SU-DHL-6 (cell line): ENCODE data around the gene HOXA3.

Experiments used
- H2AFZ ChIP-seq: fragments of 200-600 bp; sonication (generic); 2 replicates; pipeline ENCODE4 v1.6.1; 2014; ENCODE audit warnings: low read depth, mild to moderate bottlenecking, moderate library complexity, mixed read lengths, antibody characterized with exemption, low read length; ENCODE audit not compliant: severe bottlenecking
- H3F3A ChIP-seq: fragments of 200-600 bp; shearing (Covaris generic); 2 replicates; pipeline ENCODE4 v1.6.0; 2016; ENCODE audit warnings: antibody characterized with exemption, mild to moderate bottlenecking; ENCODE audit not compliant: insufficient read depth
- H3K27ac ChIP-seq: fragments of 200-600 bp; sonication (generic); 2 replicates; pipeline ENCODE4 v1.5.1; 2016; ENCODE audit warnings: low read depth, mild to moderate bottlenecking, low read length, moderate library complexity, mixed read lengths
- H3K27me3 ChIP-seq: fragments of 200-600 bp; sonication (generic), shearing (Covaris generic); 2 replicates; pipeline ENCODE4 v1.6.0; 2014; ENCODE audit warnings: mild to moderate bottlenecking, low read length
- H3K36me3 ChIP-seq: fragments of 200-600 bp; sonication (generic); 2 replicates; pipeline ENCODE4 v1.6.1; 2014; ENCODE audit warnings: mild to moderate bottlenecking, low read length, mixed read lengths
- H3K4me2 ChIP-seq: fragments of 300-600, 200-600 bp; shearing (Covaris generic), sonication (generic); 2 replicates; pipeline ENCODE4 v1.6.0; 2014; ENCODE audit warnings: low read length, low read depth, mild to moderate bottlenecking; ENCODE audit not compliant: poor library complexity, severe bottlenecking
- H3K4me3 ChIP-seq: fragments of 200-600 bp; sonication (generic); 2 replicates; pipeline ENCODE4 v1.5.1; 2014; ENCODE audit warnings: antibody characterized with exemption, low read length, mild to moderate bottlenecking, mixed read lengths; ENCODE audit not compliant: insufficient read depth, poor library complexity, severe bottlenecking
- H3K79me2 ChIP-seq: fragments of 200-600 bp; sonication (generic); 2 replicates; pipeline ENCODE4 v1.6.1; 2014; ENCODE audit warnings: mild to moderate bottlenecking, low read length, moderate library complexity; ENCODE audit not compliant: insufficient read depth
- H3K9ac ChIP-seq: fragments of 200-600 bp; sonication (generic); 2 replicates; pipeline ENCODE4 v1.7.0; 2014; ENCODE audit warnings: mild to moderate bottlenecking, low read length
- H3K9me2 ChIP-seq: fragments of 200-600 bp; sonication (generic); replicated peaks from 2 replicates; pipeline ENCODE4 v1.6.1; 2014; ENCODE audit warnings: low read length; ENCODE audit not compliant: insufficient read depth
- H3K9me3 ChIP-seq: fragments of 200-600 bp; sonication (generic); 2 replicates; pipeline ENCODE4 v1.6.1; 2014; ENCODE audit warnings: low read length, mixed read lengths; ENCODE audit not compliant: insufficient read depth
- H4K20me1 ChIP-seq: fragments of 200-600 bp; sonication (generic); 2 replicates; pipeline ENCODE4 v1.6.1; 2014; ENCODE audit warnings: low read depth, mild to moderate bottlenecking, antibody characterized with exemption, low read length, moderate library complexity, mixed read lengths
- EZH2phosphoT487 ChIP-seq: fragments of 200-600 bp; sonication (generic), shearing (Covaris generic); conservative IDR thresholded peaks from 2 replicates; pipeline ENCODE4 v1.6.1; 2018; ENCODE audit warnings: mild to moderate bottlenecking, antibody characterized with exemption, low read length, moderate library complexity, mixed read lengths
- TF ChIP-seq, protein P1 (sequence below): fragments of 200-600 bp; sonication (generic); IDR thresholded peaks from one replicate; pipeline ENCODE4 v1.5.1; 2017; ENCODE audit warnings: antibody characterized with exemption, mild to moderate bottlenecking, low read length, moderate library complexity; ENCODE audit not compliant: insufficient read depth, poor library complexity, severe bottlenecking

The HOXA3 gene

GRCh38 chr7:27125986-27126394, 26.4 kb downstream of the HOXA3 start:
- TF ChIP-seq, protein P1, sequence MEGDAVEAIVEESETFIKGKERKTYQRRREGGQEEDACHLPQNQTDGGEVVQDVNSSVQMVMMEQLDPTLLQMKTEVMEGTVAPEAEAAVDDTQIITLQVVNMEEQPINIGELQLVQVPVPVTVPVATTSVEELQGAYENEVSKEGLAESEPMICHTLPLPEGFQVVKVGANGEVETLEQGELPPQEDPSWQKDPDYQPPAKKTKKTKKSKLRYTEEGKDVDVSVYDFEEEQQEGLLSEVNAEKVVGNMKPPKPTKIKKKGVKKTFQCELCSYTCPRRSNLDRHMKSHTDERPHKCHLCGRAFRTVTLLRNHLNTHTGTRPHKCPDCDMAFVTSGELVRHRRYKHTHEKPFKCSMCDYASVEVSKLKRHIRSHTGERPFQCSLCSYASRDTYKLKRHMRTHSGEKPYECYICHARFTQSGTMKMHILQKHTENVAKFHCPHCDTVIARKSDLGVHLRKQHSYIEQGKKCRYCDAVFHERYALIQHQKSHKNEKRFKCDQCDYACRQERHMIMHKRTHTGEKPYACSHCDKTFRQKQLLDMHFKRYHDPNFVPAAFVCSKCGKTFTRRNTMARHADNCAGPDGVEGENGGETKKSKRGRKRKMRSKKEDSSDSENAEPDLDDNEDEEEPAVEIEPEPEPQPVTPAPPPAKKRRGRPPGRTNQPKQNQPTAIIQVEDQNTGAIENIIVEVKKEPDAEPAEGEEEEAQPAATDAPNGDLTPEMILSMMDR = no peak
- no peak for TF ChIP-seq EZH2phosphoT487
- H3K27me3 ChIP-seq = no peaks in the 10 kb centered on the region
- no peak overlapping the region for H3K27ac ChIP-seq
- no peak overlapping the region for H3K4me2 ChIP-seq
- H3K9me3 ChIP-seq = no peaks in the 10 kb centered on the region
- H3F3A ChIP-seq = no peaks in the 10 kb centered on the region
- H3K9ac ChIP-seq = no peak overlapping the region
- H3K36me3 ChIP-seq = no peaks in the 10 kb centered on the region
- H3K79me2 ChIP-seq = no peaks in the 10 kb centered on the region
- no peaks in the 10 kb centered on the region for H4K20me1 ChIP-seq
- no peaks in the 10 kb centered on the region for H3K9me2 ChIP-seq
- H2AFZ ChIP-seq = no peak overlapping the region
- no peak overlapping the region for H3K4me3 ChIP-seq

GRCh38 chr7:27124902-27125689, 27.3 kb downstream of the HOXA3 start:
- Histone ChIP-seq H3K4me2 (no peak overlapping the region), H3K9me3 (no peaks in the 10 kb centered on the region), H3K27me3 (no peaks in the 10 kb centered on the region), H3K4me3 (no peak overlapping the region), H2AFZ (no peak overlapping the region), H3K36me3 (no peaks in the 10 kb centered on the region), H3K9ac (no peak overlapping the region), H3K9me2 (no peaks in the 10 kb centered on the region), H4K20me1 (no peaks in the 10 kb centered on the region), H3K27ac (no peak overlapping the region), H3F3A (no peaks in the 10 kb centered on the region), H3K79me2 (no peaks in the 10 kb centered on the region)
- TF ChIP-seq, protein P1 = no peak
- no peak for TF ChIP-seq EZH2phosphoT487

- no peaks in the 10 kb centered on the region for H3K9me2 ChIP-seq
- no peaks in the 10 kb centered on the region for H3K36me3 ChIP-seq
- no peaks in the 10 kb centered on the region for H3F3A ChIP-seq
- H3K27ac ChIP-seq = no peak overlapping the region
- no peaks in the 10 kb centered on the region for H4K20me1 ChIP-seq
- H3K4me3 ChIP-seq = no peak overlapping the region
- no peak overlapping the region for H3K9ac ChIP-seq
- H3K9me3 ChIP-seq = no peaks in the 10 kb centered on the region
- H2AFZ ChIP-seq = no peak overlapping the region
- no peaks in the 10 kb centered on the region for H3K79me2 ChIP-seq
- no peaks in the 10 kb centered on the region for H3K27me3 ChIP-seq
- H3K4me2 ChIP-seq = no peak overlapping the region
- TF ChIP-seq, protein P1 = no peak
- no peak for TF ChIP-seq EZH2phosphoT487
These were observed 28.1 kb downstream of the HOXA3 start for GRCh38 chr7:27124096-27124901.
